HCT116 (cell line): ENCODE results near the gene FAM20C.

Experiments used
- CBX3 ChIP-seq: IDR thresholded peaks from 2 replicates; pipeline ENCODE4 v1.6.1; 2012; ENCODE audit warnings: low read depth
- CEBPB ChIP-seq: IDR thresholded peaks from 2 replicates; pipeline ENCODE4 v1.6.1; 2012; ENCODE audit warnings: low read depth
- EZH2 ChIP-seq: fragments of 200-600 bp; sonication (generic); IDR thresholded peaks from 2 replicates; pipeline ENCODE4 v1.6.1; 2017; ENCODE audit warnings: antibody characterized with exemption, mixed run types
- JUND ChIP-seq: IDR thresholded peaks from 2 replicates; pipeline ENCODE4 v1.6.1; 2012
- MAX ChIP-seq: IDR thresholded peaks from 2 replicates; pipeline ENCODE4 v1.6.1; 2012
- POLR2A ChIP-seq: IDR thresholded peaks from 2 replicates; pipeline ENCODE4 v1.7.0; 2011; ENCODE audit warnings: borderline replicate concordance; ENCODE audit not compliant: insufficient read depth, insufficient read length; ENCODE audit errors: extremely low read depth
- POLR2AphosphoS5 ChIP-seq: IDR thresholded peaks from 2 replicates; pipeline ENCODE4 v1.6.1; 2011; ENCODE audit warnings: mild to moderate bottlenecking, low read depth, low read length, moderate library complexity
- SP1 ChIP-seq: IDR thresholded peaks from 2 replicates; pipeline ENCODE4 v1.6.1; 2012; ENCODE audit warnings: low read depth
- TCF7L2 ChIP-seq: IDR thresholded peaks from 2 replicates; pipeline ENCODE4 v1.7.0; 2011; ENCODE audit warnings: borderline replicate concordance, inconsistent platforms; ENCODE audit not compliant: insufficient read depth, insufficient read length; ENCODE audit errors: extremely low read depth
- ZBTB33 ChIP-seq: IDR thresholded peaks from 2 replicates; pipeline ENCODE4 v1.6.1; 2011; ENCODE audit warnings: mild to moderate bottlenecking, low read length, moderate library complexity; ENCODE audit not compliant: insufficient replicate concordance; ENCODE audit errors: extremely low read depth
- TF ChIP-seq, protein P1 (sequence below), 3 experiments: fragments of 200-600 bp in 1 of 3; sonication (generic) in 1 of 3; IDR thresholded peaks in 2 of 3; conservative IDR thresholded peaks in 1 of 3; 2 replicates each; pipeline ENCODE4 v1.5.1; 2012 to 2017; ENCODE audit warnings: low read depth in 2 of 3, low read length in 2 of 3, antibody characterized with exemption in 1 of 3, borderline replicate concordance in 1 of 3, control low read depth in 1 of 3, mild to moderate bottlenecking in 1 of 3, mixed read lengths in 1 of 3, mixed run types in 1 of 3, moderate library complexity in 1 of 3; ENCODE audit not compliant: insufficient read depth in 1 of 3
- TF ChIP-seq, protein P2 (sequence below): IDR thresholded peaks from 2 replicates; pipeline ENCODE4 v1.6.1; 2012; ENCODE audit warnings: low read depth

DNA sequence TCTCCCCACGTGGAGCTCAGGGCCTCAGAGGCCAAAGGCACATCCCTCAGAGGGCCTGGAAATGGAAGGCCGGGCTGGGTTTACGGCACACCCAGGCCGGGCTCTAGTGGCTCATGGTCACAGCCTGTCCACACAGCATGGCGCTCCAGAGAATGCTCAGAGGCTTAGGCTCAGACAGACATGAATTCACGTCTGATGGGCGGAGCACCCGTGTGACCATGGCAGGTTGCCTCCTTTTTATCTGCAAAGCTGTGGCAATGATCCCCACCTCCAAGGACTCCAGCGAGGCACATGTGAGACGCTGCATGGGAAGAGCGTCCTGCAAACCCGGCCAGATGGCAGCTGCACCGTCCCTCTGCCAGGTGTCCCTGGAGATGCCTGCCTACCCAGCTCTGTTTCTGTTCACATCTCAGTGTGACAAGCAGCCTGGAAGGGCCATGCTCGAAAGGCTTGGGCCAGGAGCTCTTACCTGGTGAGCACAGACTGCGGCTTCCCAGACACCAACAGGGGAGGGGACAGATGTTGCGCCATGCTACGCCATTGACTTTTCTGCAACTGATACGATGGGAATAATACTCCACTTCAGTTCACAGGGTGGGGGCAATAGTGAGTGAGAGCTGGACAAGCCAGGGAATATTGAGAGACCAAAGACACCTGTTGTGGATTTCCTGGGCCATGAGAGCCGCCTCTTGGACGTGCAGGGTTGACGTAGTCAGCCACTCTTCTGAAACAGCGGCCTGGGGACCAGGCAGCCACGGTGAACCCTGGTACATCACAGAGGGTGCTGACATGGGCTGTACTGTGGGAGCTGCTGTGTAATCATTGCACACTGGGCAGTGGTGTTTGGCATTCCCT, 34.4 kb upstream of the FAM20C start:
- TF ChIP-seq EZH2: no peak
- TF ChIP-seq, protein P1, sequence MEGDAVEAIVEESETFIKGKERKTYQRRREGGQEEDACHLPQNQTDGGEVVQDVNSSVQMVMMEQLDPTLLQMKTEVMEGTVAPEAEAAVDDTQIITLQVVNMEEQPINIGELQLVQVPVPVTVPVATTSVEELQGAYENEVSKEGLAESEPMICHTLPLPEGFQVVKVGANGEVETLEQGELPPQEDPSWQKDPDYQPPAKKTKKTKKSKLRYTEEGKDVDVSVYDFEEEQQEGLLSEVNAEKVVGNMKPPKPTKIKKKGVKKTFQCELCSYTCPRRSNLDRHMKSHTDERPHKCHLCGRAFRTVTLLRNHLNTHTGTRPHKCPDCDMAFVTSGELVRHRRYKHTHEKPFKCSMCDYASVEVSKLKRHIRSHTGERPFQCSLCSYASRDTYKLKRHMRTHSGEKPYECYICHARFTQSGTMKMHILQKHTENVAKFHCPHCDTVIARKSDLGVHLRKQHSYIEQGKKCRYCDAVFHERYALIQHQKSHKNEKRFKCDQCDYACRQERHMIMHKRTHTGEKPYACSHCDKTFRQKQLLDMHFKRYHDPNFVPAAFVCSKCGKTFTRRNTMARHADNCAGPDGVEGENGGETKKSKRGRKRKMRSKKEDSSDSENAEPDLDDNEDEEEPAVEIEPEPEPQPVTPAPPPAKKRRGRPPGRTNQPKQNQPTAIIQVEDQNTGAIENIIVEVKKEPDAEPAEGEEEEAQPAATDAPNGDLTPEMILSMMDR (IDR thresholded peaks at IDR 0.05 in 2 of 3, conservative IDR thresholded peaks at IDR 0.05 in 1 of 3; ENCODE audit: borderline replicate concordance in 1 of 3, insufficient read depth in 1 of 3, low read depth in 2 of 3, low read length in 2 of 3): no peak
- no peak for TF ChIP-seq POLR2AphosphoS5
- no peak for TF ChIP-seq SP1
- no peak for TF ChIP-seq JUND
- TF ChIP-seq POLR2A: no peak
- TF ChIP-seq, protein P2, sequence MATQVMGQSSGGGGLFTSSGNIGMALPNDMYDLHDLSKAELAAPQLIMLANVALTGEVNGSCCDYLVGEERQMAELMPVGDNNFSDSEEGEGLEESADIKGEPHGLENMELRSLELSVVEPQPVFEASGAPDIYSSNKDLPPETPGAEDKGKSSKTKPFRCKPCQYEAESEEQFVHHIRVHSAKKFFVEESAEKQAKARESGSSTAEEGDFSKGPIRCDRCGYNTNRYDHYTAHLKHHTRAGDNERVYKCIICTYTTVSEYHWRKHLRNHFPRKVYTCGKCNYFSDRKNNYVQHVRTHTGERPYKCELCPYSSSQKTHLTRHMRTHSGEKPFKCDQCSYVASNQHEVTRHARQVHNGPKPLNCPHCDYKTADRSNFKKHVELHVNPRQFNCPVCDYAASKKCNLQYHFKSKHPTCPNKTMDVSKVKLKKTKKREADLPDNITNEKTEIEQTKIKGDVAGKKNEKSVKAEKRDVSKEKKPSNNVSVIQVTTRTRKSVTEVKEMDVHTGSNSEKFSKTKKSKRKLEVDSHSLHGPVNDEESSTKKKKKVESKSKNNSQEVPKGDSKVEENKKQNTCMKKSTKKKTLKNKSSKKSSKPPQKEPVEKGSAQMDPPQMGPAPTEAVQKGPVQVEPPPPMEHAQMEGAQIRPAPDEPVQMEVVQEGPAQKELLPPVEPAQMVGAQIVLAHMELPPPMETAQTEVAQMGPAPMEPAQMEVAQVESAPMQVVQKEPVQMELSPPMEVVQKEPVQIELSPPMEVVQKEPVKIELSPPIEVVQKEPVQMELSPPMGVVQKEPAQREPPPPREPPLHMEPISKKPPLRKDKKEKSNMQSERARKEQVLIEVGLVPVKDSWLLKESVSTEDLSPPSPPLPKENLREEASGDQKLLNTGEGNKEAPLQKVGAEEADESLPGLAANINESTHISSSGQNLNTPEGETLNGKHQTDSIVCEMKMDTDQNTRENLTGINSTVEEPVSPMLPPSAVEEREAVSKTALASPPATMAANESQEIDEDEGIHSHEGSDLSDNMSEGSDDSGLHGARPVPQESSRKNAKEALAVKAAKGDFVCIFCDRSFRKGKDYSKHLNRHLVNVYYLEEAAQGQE: no peak
- no peak for TF ChIP-seq MAX
- TF ChIP-seq ZBTB33: no peak
- TF ChIP-seq TCF7L2: no peak
- no peak for TF ChIP-seq CEBPB
- TF ChIP-seq CBX3: no peak
